Panc1 (cell line): ENCODE results near the gene SH3D19. TPM values are rescaled to one million over a fixed set of nuclear protein-coding genes. Genes with fewer than 3 reads are reported as not detected.

Source experiments
- ATAC-seq: fragments of 200-7000 bp; cut with Tn5 transposase; 2 replicates; pipeline ENCODE4 v1.9.1; 2020; ENCODE audit warnings: mild to moderate bottlenecking, moderate library complexity
- BruUV-seq: library from RNA; stranded (reverse); fragments of 400-500 nt; replicated peaks from 2 replicates; lab custom pipeline; 2021; lab: Mats Ljungman, UMichigan
- CTCF ChIA-PET: fragments of 300-600 bp; sonication (Branson Sonifier 250); formaldehyde crosslinking; loops from one replicate; lab custom pipeline; 2022; ENCODE audit warnings: antibody characterized with exemption; lab: Charles Lee
- POLR2A ChIA-PET: fragments of 300-600 bp; sonication (Branson Sonifier 250); formaldehyde crosslinking; loops from one replicate; lab custom pipeline; 2022; ENCODE audit warnings: antibody characterized with exemption; lab: Charles Lee
- DNase-seq: peaks from one replicate; pipeline ENCODE4 v3.0.0-alpha.2; 2010; ENCODE audit warnings: low read depth, low spot score
- H3K27ac ChIP-seq: 2 replicates; pipeline ENCODE4 v1.5.1; 2011; ENCODE audit warnings: mild to moderate bottlenecking, low read length, inconsistent platforms
- H3K27me3 ChIP-seq: fragments of 200-500 bp; sonication (Bioruptor generic); 2 replicates; pipeline ENCODE4 v1.6.0; 2014; ENCODE audit warnings: low read length, inconsistent platforms; ENCODE audit not compliant: control insufficient read depth, insufficient read depth
- H3K36me3 ChIP-seq: fragments of 200-500 bp; sonication (Bioruptor generic); 2 replicates; pipeline ENCODE4 v1.5.1; 2014; ENCODE audit warnings: inconsistent platforms, mild to moderate bottlenecking, low read length, moderate library complexity; ENCODE audit not compliant: control insufficient read depth, insufficient read depth
- H3K4me1 ChIP-seq: 2 replicates; pipeline ENCODE4 v1.5.1; 2011; ENCODE audit warnings: inconsistent platforms, mild to moderate bottlenecking, low read length, moderate library complexity; ENCODE audit not compliant: control insufficient read depth, insufficient read depth
- H3K4me3 ChIP-seq, 2 experiments: 2 replicates each; pipeline ENCODE4 v1.5.1; 2011 to 2012; ENCODE audit warnings: low read depth in 2 of 2, low read length in 2 of 2, mild to moderate bottlenecking in 2 of 2, inconsistent platforms in 1 of 2, moderate library complexity in 1 of 2
- H3K9me3 ChIP-seq: fragments of 200-500 bp; sonication (Bioruptor generic); 2 replicates; pipeline ENCODE4 v1.5.1; 2014; ENCODE audit warnings: low read depth, mild to moderate bottlenecking, inconsistent platforms, low read length, moderate library complexity; ENCODE audit not compliant: control insufficient read depth, insufficient read depth
- POLR2AphosphoS5 ChIP-seq: IDR thresholded peaks from 2 replicates; pipeline ENCODE4 v1.6.1; 2012; ENCODE audit warnings: mild to moderate bottlenecking, low read depth, low read length, moderate library complexity
- SIN3A ChIP-seq: IDR thresholded peaks from 2 replicates; pipeline ENCODE4 v1.6.1; 2012; ENCODE audit warnings: low read depth, mild to moderate bottlenecking, low read length, moderate library complexity, borderline replicate concordance; ENCODE audit not compliant: insufficient read depth
- TCF7L2 ChIP-seq: IDR thresholded peaks from 2 replicates; pipeline ENCODE4 v1.6.1; 2011; ENCODE audit warnings: mild to moderate bottlenecking, low read depth, low read length, inconsistent platforms
- in situ Hi-C: cut with HindIII; loops from 2 replicates; pipeline ENCODE4 v1.10.0; 2016; ENCODE audit warnings: low sequenced_read_pairs, low pct_unique_long_range_greater_than_20kb
- intact Hi-C: fragments of 100-400 bp; cut with micrococcal nuclease; formaldehyde crosslinking; loops from one replicate; pipeline ENCODE4 v1.10.0; 2022; ENCODE audit not compliant: unreplicated experiment
- total RNA-seq: library from RNA; stranded (reverse); gene quantifications from one replicate; pipeline ENCODE4 v1.2.1, GENCODE V29; 2021; ENCODE audit not compliant: unreplicated experiment
- TF ChIP-seq, protein P1 (sequence below), 2 experiments: IDR thresholded peaks; 2 replicates each; pipeline ENCODE4 v1.6.1; 2011 to 2012; ENCODE audit warnings: low read depth in 2 of 2, control low read depth in 1 of 2, low read length in 1 of 2, mild to moderate bottlenecking in 1 of 2, moderate library complexity in 1 of 2; ENCODE audit not compliant: insufficient read depth in 1 of 2
- TF ChIP-seq, protein P2 (sequence below): fragments of 450-650 bp; IDR thresholded peaks from 2 replicates; pipeline ENCODE4 v1.5.1; 2017; ENCODE audit warnings: mild to moderate bottlenecking

The SH3D19 gene
- total RNA-seq, 1 experiment from 2014 or later: 19.8 TPM

DNA sequence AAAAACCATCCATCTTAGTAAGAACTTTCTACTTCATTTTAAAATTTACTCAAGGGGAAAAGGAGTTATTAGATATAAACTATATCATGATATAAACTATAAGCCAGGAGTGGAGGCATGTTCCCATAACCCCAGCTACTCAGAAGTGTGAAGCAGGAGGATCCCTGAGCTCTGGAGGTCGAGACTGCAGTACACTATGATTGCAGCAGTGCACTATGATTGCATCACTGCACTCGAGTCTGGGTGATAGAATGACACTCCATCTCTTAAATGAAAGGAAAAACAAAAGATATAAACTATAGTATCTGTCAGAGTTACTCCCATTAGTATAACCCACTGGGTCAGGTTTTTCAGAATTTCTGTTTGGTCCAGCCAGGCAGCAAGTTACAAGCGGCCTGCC is 178.4 kb downstream of the SH3D19 start:
- DNase-seq (no peak), ATAC-seq (no peak)
- H3K27ac ChIP-seq: no peak overlapping the region
- H3K27me3 ChIP-seq: no peaks in the 10 kb centered on the region
- TF ChIP-seq, protein P1, sequence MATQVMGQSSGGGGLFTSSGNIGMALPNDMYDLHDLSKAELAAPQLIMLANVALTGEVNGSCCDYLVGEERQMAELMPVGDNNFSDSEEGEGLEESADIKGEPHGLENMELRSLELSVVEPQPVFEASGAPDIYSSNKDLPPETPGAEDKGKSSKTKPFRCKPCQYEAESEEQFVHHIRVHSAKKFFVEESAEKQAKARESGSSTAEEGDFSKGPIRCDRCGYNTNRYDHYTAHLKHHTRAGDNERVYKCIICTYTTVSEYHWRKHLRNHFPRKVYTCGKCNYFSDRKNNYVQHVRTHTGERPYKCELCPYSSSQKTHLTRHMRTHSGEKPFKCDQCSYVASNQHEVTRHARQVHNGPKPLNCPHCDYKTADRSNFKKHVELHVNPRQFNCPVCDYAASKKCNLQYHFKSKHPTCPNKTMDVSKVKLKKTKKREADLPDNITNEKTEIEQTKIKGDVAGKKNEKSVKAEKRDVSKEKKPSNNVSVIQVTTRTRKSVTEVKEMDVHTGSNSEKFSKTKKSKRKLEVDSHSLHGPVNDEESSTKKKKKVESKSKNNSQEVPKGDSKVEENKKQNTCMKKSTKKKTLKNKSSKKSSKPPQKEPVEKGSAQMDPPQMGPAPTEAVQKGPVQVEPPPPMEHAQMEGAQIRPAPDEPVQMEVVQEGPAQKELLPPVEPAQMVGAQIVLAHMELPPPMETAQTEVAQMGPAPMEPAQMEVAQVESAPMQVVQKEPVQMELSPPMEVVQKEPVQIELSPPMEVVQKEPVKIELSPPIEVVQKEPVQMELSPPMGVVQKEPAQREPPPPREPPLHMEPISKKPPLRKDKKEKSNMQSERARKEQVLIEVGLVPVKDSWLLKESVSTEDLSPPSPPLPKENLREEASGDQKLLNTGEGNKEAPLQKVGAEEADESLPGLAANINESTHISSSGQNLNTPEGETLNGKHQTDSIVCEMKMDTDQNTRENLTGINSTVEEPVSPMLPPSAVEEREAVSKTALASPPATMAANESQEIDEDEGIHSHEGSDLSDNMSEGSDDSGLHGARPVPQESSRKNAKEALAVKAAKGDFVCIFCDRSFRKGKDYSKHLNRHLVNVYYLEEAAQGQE (IDR thresholded peaks at IDR 0.05; ENCODE audit: insufficient read depth in 1 of 2, low read depth in 2 of 2, low read length in 1 of 2): no peak
- no peak for TF ChIP-seq POLR2AphosphoS5
- TF ChIP-seq TCF7L2: no peak
- TF ChIP-seq, protein P2, sequence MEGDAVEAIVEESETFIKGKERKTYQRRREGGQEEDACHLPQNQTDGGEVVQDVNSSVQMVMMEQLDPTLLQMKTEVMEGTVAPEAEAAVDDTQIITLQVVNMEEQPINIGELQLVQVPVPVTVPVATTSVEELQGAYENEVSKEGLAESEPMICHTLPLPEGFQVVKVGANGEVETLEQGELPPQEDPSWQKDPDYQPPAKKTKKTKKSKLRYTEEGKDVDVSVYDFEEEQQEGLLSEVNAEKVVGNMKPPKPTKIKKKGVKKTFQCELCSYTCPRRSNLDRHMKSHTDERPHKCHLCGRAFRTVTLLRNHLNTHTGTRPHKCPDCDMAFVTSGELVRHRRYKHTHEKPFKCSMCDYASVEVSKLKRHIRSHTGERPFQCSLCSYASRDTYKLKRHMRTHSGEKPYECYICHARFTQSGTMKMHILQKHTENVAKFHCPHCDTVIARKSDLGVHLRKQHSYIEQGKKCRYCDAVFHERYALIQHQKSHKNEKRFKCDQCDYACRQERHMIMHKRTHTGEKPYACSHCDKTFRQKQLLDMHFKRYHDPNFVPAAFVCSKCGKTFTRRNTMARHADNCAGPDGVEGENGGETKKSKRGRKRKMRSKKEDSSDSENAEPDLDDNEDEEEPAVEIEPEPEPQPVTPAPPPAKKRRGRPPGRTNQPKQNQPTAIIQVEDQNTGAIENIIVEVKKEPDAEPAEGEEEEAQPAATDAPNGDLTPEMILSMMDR: no peak
- TF ChIP-seq SIN3A: no peak
- H3K4me3 ChIP-seq: no peak overlapping the region
- in situ Hi-C loops (no loop called here), intact Hi-C loops (no loop called here)
- no peaks in the 10 kb centered on the region for H3K9me3 ChIP-seq
- H3K36me3 ChIP-seq: no peaks in the 10 kb centered on the region; the same call in none of the 2 replicates
- no TSS peak for BruUV-seq
- no peaks in the 10 kb centered on the region for H3K4me1 ChIP-seq
- ChIA-PET CTCF (no interaction called here), POLR2A (no interaction called here)

DNA sequence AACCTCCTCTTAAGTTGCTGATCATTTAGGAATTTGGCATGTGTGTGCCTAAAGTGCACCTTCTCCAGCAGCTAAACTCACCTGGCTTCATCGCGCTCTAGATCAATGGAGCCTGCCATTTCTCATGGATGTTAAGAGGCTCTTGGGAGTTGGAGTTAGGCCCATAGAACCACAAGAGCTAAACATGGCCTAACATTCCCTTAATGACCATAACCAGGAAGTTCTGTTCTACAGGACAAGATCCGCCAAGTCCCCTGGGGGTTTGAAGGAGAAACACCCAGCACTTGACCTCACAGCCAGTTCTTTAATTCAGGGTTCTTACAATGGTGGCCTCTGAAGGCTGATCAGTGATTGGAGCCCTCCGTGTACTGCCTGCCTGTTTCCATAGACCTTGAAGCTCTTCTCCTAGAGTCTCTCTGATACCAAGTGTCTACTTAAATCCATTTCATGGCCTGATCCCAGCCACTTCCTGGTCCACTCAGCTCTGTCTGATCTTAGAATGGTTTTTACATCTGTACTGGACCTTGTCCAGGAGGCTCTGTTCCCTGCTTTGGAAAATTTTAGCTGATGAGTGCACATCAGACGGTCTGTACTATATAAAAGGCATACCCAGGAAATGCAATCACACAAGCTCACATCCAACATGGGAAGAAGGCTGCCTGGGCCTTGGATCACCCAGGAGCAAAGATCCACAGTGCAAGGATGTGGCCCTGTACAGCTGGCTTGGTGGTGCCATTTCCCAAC is 180.9 kb downstream of the SH3D19 start:
- intact Hi-C loops: no loop called here
- no TSS peak for BruUV-seq
- DNase-seq (no peak), ATAC-seq (no peak)
- no peaks in the 10 kb centered on the region for H3K27me3 ChIP-seq
- no peaks in the 10 kb centered on the region for H3K9me3 ChIP-seq
- H3K27ac ChIP-seq: no peak overlapping the region
- TF ChIP-seq TCF7L2 (no peak), POLR2AphosphoS5 (no peak), SIN3A (no peak)
- TF ChIP-seq, protein P1 (IDR thresholded peaks at IDR 0.05; ENCODE audit: insufficient read depth in 1 of 2, low read depth in 2 of 2, low read length in 1 of 2): no peak
- TF ChIP-seq, protein P2: no peak
- in situ Hi-C loops: no loop called here
- no peaks in the 10 kb centered on the region for H3K4me1 ChIP-seq
- ChIA-PET POLR2A (no interaction called here), CTCF (interaction anchor here (0.6 kb wide), 1 partner anchor 9 kb away, joined by 3 read pairs; no protein-coding TSS in a partner anchor)
- no peaks in the 10 kb centered on the region; the same call in none of the 2 replicates for H3K36me3 ChIP-seq
- no peak overlapping the region for H3K4me3 ChIP-seq
